HL-60 (cell line): ENCODE data around the gene F7.
A peak's percentile ranks its signal among the peaks of the same experiment; 100 is the strongest.

Source experiments
- DNase-seq, 2 experiments: peaks; one replicate each; pipeline ENCODE4 v3.0.0-alpha.2; 2010 to 2020; ENCODE audit warnings: low read depth in 1 of 2, low spot score in 1 of 2
- H3K27ac ChIP-seq: fragments of 250-450 bp; sonication (Bioruptor Pico); replicated peaks from 2 replicates; pipeline ENCODE4 v1.5.1; 2020; ENCODE audit warnings: mild to moderate bottlenecking, moderate library complexity
- H3K27me3 ChIP-seq: fragments of 250-450 bp; sonication (Bioruptor Pico); 2 replicates; pipeline ENCODE4 v1.5.1; 2021; ENCODE audit warnings: mild to moderate bottlenecking, moderate library complexity; ENCODE audit not compliant: insufficient read depth, poor library complexity, severe bottlenecking
- H3K4me3 ChIP-seq: replicated peaks from 2 replicates; pipeline ENCODE4 v1.5.1; 2011; ENCODE audit warnings: mild to moderate bottlenecking, control low read depth, low read length; ENCODE audit not compliant: insufficient read depth
- GABPA ChIP-seq: IDR thresholded peaks from 2 replicates; pipeline ENCODE4 v1.6.1; 2012; ENCODE audit warnings: low read depth
- POLR2AphosphoS5 ChIP-seq: IDR thresholded peaks from 2 replicates; pipeline ENCODE4 v1.6.1; 2012; ENCODE audit warnings: low read depth
- SPI1 ChIP-seq: IDR thresholded peaks from 2 replicates; pipeline ENCODE4 v1.6.1; 2012; ENCODE audit warnings: low read depth, mild to moderate bottlenecking, borderline replicate concordance
- TF ChIP-seq, protein P1 (sequence below): IDR thresholded peaks from one replicate; pipeline ENCODE4 v1.5.1; 2011; ENCODE audit warnings: low read length, control low read depth, inconsistent platforms; ENCODE audit not compliant: insufficient read depth
- TF ChIP-seq, protein P2 (sequence below): IDR thresholded peaks from 2 replicates; pipeline ENCODE4 v1.6.1; 2012; ENCODE audit warnings: low read depth; ENCODE audit not compliant: insufficient replicate concordance

F7 gene

DNA sequence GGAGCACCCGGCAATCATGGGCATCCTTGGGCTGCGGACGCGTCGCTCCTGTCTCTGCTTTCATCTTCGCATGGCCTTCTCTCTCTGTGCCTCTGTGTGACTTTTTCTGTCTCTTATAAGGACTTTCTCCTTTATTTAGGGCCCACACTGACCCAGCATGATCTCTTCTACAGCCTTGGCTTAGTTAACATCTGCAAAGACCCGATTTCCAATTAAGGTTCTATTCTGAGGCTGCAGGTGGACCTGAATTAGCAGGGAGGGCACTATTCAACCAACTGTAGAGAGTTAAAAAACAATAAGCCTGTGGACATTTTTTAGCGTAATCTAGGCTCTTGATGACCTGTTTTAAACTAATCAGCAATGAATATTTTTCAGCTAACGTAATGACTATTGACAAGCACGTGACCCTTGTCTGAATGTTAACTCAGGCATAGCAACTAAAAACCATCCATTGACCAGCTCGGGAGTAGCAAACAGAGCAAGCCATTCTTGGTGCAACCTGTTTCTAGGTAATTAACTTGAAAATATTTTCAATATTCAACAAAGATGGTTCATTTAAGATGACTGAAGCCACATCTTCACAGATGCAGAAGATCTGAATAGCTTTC, 32.2 kb downstream of the F7 start:
- H3K4me3 ChIP-seq: no peak overlapping the region
- H3K27ac ChIP-seq: no peak overlapping the region
- TF ChIP-seq SPI1 (no peak), GABPA (no peak), POLR2AphosphoS5 (no peak)
- TF ChIP-seq, protein P1, sequence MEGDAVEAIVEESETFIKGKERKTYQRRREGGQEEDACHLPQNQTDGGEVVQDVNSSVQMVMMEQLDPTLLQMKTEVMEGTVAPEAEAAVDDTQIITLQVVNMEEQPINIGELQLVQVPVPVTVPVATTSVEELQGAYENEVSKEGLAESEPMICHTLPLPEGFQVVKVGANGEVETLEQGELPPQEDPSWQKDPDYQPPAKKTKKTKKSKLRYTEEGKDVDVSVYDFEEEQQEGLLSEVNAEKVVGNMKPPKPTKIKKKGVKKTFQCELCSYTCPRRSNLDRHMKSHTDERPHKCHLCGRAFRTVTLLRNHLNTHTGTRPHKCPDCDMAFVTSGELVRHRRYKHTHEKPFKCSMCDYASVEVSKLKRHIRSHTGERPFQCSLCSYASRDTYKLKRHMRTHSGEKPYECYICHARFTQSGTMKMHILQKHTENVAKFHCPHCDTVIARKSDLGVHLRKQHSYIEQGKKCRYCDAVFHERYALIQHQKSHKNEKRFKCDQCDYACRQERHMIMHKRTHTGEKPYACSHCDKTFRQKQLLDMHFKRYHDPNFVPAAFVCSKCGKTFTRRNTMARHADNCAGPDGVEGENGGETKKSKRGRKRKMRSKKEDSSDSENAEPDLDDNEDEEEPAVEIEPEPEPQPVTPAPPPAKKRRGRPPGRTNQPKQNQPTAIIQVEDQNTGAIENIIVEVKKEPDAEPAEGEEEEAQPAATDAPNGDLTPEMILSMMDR: no peak
- TF ChIP-seq, protein P2, sequence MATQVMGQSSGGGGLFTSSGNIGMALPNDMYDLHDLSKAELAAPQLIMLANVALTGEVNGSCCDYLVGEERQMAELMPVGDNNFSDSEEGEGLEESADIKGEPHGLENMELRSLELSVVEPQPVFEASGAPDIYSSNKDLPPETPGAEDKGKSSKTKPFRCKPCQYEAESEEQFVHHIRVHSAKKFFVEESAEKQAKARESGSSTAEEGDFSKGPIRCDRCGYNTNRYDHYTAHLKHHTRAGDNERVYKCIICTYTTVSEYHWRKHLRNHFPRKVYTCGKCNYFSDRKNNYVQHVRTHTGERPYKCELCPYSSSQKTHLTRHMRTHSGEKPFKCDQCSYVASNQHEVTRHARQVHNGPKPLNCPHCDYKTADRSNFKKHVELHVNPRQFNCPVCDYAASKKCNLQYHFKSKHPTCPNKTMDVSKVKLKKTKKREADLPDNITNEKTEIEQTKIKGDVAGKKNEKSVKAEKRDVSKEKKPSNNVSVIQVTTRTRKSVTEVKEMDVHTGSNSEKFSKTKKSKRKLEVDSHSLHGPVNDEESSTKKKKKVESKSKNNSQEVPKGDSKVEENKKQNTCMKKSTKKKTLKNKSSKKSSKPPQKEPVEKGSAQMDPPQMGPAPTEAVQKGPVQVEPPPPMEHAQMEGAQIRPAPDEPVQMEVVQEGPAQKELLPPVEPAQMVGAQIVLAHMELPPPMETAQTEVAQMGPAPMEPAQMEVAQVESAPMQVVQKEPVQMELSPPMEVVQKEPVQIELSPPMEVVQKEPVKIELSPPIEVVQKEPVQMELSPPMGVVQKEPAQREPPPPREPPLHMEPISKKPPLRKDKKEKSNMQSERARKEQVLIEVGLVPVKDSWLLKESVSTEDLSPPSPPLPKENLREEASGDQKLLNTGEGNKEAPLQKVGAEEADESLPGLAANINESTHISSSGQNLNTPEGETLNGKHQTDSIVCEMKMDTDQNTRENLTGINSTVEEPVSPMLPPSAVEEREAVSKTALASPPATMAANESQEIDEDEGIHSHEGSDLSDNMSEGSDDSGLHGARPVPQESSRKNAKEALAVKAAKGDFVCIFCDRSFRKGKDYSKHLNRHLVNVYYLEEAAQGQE: no peak
- DNase-seq: no peak
- H3K27me3 ChIP-seq: no peaks in the 10 kb centered on the region

DNA sequence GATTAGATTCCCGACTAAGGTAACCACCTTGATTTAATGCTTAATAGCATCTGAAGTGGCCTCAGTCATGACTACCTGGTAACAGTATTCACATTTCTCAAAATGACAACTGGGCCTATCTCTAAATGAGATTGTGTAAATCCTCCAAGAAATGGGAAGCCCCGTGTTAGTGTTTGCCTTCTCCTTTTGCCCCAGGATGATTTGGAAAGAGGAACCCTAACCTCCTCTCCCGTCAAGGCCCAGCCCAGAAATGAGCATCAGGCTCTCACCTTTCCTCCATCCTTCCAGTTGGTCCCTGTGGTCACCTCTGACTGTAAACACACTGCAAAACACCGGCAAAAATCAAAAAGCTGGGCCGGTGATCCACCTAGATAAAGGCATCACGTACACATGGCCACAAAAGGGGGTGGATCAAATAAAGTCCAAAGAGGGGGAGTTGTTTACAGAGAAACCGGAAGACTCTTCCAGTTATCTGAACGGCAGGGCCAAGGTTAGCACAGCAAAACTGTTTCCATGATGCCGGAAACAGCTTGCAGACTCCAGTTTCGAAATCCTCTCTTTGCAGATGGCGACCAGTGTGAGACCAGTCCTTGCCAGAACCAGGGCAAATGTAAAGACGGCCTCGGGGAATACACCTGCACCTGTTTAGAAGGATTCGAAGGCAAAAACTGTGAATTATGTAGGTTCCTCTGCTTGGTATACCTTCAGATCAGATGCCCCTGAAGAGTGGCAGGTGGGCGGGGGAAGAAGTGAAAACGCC, 33.4 kb downstream of the F7 start:
- peak in 1 of 2 experiments; percentile 81 for DNase-seq
- no peak overlapping the region for H3K4me3 ChIP-seq
- no peaks in the 10 kb centered on the region for H3K27me3 ChIP-seq
- H3K27ac ChIP-seq: peak overlapping the region; percentile 54
- TF ChIP-seq, protein P2: peak; percentile 18
- TF ChIP-seq, protein P1: no peak
- TF ChIP-seq POLR2AphosphoS5: peak; percentile 68
- peak; percentile 77 for TF ChIP-seq SPI1
- TF ChIP-seq GABPA: no peak

DNA sequence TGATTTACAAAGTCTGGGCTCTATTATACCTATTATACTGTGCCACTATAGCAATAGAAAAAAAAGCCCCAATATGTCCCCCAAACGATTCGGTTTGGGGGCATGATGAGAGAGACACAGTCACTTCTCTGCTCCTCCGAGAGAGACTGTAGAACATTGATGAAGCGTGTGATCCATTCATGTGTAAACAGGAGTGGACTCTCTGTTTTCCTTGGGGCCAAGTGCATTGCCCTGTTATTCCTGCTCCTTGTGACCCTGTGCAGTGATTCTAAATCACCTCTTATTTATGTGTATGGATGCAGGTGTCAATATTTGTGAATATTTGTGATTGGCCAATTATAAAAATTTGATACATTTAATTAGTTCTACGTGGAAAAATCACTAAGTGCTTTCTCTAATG, 34.0 kb downstream of the F7 start:
- Histone ChIP-seq H3K27me3 (no peaks in the 10 kb centered on the region), H3K4me3 (no peak overlapping the region), H3K27ac (peak overlapping the region; percentile 54)
- no peak for DNase-seq
- no peak for TF ChIP-seq SPI1
- no peak for TF ChIP-seq GABPA

DNA sequence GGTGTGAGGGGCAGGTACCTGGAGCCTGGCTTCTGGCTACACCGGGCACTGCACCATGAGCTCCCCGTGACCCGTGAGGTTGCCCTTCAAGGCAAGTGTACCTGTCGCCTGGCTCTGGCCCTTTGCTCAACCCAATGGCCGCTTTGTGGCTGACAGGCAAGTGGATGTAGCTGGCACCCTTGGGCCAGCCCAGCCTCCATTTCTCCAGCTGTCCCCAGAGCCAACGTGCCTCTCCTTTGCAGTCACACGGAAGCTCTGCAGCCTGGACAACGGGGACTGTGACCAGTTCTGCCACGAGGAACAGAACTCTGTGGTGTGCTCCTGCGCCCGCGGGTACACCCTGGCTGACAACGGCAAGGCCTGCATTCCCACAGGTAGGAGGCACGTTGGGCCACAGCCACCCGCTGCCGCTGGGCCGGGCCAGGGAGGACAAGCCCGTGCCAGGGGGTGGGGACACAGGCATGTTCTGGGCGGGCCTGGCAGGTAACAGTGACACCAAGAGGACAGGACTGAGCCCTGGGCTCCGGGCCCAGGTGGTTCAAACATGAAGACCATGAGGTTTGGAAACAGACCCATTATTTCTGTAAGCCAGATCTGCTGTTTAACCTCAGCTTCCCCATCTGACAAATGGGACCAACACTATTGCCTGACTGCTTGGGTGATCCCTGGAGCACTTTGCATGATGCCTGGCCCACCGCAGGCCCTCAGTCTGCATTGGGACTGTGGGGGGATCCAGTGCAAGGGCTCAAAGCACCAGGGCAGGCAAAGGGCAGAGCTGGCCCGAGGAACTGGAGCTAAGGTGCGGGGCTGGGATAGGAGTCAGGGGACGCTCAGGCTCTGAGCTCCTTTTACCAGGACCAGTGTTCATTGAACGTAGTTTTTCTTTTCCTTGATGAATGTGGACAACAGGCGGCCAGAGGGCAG, 35.3 kb downstream of the F7 start:
- DNase-seq: no peak
- no peak overlapping the region for H3K27ac ChIP-seq
- H3K27me3 ChIP-seq: no peaks in the 10 kb centered on the region
- no peak overlapping the region for H3K4me3 ChIP-seq
- no peak for TF ChIP-seq GABPA
- TF ChIP-seq, protein P2: no peak
- TF ChIP-seq, protein P1: no peak
- TF ChIP-seq SPI1: no peak
- TF ChIP-seq POLR2AphosphoS5: no peak
